Measurements from ENCODE around the gene KRT74. TPM values are rescaled to one million over a fixed set of nuclear protein-coding genes. Genes with fewer than 3 reads are reported as not detected.

Gene KRT74
- total and polyA plus RNA-seq, 2 of the 13 experiments (the other 11 are each of a cell fraction or from before 2014, with no cell fraction given), result not detected

DNA sequence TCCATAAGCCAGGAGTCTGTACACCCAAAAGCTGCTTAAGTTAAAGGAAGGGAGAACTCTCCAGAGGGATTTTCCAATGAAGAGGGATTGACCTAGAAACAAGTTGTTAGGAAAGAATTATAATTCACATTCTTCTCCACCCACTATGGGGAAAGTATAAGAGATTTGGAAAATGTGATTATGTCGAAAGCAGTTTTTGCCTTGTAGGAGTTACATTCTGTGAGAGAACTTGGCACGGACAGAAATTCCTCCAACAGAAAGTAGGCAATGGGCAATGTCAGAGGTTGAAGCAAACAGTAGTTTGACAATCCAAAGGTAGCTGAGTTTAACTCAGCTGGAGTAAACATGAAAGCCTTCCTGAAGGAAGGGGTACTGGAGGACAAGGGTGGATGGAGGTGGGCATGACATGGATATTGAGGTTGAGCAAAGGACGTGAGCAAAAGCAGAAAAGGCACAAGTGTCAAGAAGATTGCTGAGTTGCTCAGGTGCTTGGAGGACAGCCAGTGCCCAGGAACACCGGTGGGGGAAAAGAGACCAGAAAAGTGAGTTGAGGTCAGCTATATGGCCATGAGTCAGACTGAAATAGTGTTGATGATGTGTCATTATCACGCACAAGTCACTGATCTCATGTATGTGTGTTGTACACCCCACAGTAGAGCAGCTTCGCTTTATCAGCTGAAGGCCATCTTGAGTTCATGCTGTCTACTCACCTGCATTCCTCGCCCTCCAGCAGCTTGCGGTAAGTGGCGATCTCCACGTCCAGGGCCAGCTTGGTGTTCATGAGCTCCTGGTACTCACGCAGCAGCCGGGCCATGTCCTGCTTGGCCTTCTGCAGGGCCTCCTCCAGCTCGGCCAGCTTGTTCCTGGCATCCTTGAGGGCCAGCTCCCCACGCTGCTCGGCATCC lies 57.5 kb downstream of the KRT74 start:
- in situ Hi-C loops (cut with HindIII; ENCODE audit: extremely low pct_ligation_motif_present, low pct_unique_long_range_greater_than_20kb) (no loop called here), intact Hi-C loops (cut with micrococcal nuclease; ENCODE audit: unreplicated experiment) (no loop called here)
- Histone ChIP-seq H3K36me3 (replicated peaks in 1 of 2; ENCODE audit: control insufficient read depth in 1 of 2, insufficient read depth in 2 of 2, low read length in 2 of 2) (no peaks in the 10 kb centered on the region), H3K9me3 (ENCODE audit: low read length) (peaks cover 6% of the 10 kb centered on the region; the same call in 1 of the 2 replicates), H3K27ac (ENCODE audit: extremely low read length, insufficient read depth, low read length) (no peak overlapping the region), H3K4me3 (replicated peaks in 1 of 3; ENCODE audit: insufficient read depth in 1 of 3, low read depth in 2 of 3, low read length in 3 of 3) (no peak overlapping the region), H3K9ac (ENCODE audit: insufficient read depth, low read depth, low read length) (no peak overlapping the region), H2AFZ (ENCODE audit: low read length) (no peak overlapping the region), H3K4me1 (ENCODE audit: insufficient read depth, low read length) (no peaks in the 10 kb centered on the region), H3K27me3 (ENCODE audit: control insufficient read depth in 1 of 2, insufficient read depth in 2 of 2, low read length in 2 of 2) (peaks cover 0 to under 1% of the 10 kb centered on the region in 2 experiments; a peak in 2 of 5 replicates), H3K79me2 (ENCODE audit: insufficient read depth, low read length) (no peaks in the 10 kb centered on the region), H4K20me1 (ENCODE audit: insufficient read depth, low read length) (no peaks in the 10 kb centered on the region), H3K4me2 (ENCODE audit: low read depth, low read length) (no peak overlapping the region)
- ChIA-PET POLR2A (no interaction called here), CTCF (ENCODE audit: low intra/inter-chr PET ratio, low total read pairs) (no interaction called here)
- FAIRE-seq (no peak), ATAC-seq (no peak), DNase-seq (ENCODE audit: low spot score) (no peak)
- 18% methylated on average over 5 of the region's 15 CpGs for WGBS (ENCODE audit: low lambda C conversion rate)
- no TSS peak for BruUV-seq (replicated peaks)
- TF ChIP-seq ZNF24 (IDR thresholded peaks at IDR 0.05), result no peak
- no peak for TF ChIP-seq PAF1 (CRISPR knock-in tag; IDR thresholded peaks at IDR 0.05)
- no peak for TF ChIP-seq ZNF839 (CRISPR knock-in tag; IDR thresholded peaks at IDR 0.05; ENCODE audit: borderline replicate concordance)
- no peak for TF ChIP-seq ZNF496 (CRISPR knock-in tag; IDR thresholded peaks at IDR 0.05; ENCODE audit: insufficient replicate concordance)
- TF ChIP-seq PLSCR1 (CRISPR knock-in tag; IDR thresholded peaks at IDR 0.05; ENCODE audit: borderline replicate concordance), result no peak
- TF ChIP-seq LBX2 (CRISPR knock-in tag; IDR thresholded peaks at IDR 0.05; ENCODE audit: borderline replicate concordance), result no peak
- TF ChIP-seq JDP2 (CRISPR knock-in tag; IDR thresholded peaks at IDR 0.05; ENCODE audit: borderline replicate concordance), result no peak
- no peak for TF ChIP-seq KLF16 (CRISPR knock-in tag; IDR thresholded peaks at IDR 0.05)
- no peak for TF ChIP-seq POLR2AphosphoS2 (IDR thresholded peaks at IDR 0.05; ENCODE audit: low read depth, low read length)
- TF ChIP-seq NFYB (CRISPR knock-in tag; IDR thresholded peaks at IDR 0.05), result no peak
- no peak for TF ChIP-seq TCF7L2 (IDR thresholded peaks at IDR 0.05; ENCODE audit: low read depth, low read length)
- no peak for TF ChIP-seq ZNF44 (CRISPR knock-in tag; IDR thresholded peaks at IDR 0.05)

Other genes starting within 250 kb of the KRT74 start
- not detected in 2 replicates for gene KRT85, start 206.4 kb downstream of the KRT74 start, total RNA-seq (2016; rRNA removed; fragmentation: Illumina TruSeq; extraction: Trizol)
- gene KRT85, start 206.4 kb downstream of the KRT74 start, polyA plus RNA-seq (2011; rRNA removed), result not detected in 2 replicates
- gene KRT84, start 188.2 kb downstream of the KRT74 start, total RNA-seq (2016; rRNA removed; fragmentation: Illumina TruSeq; extraction: Trizol), result not detected in 2 replicates
- not detected in 2 replicates for gene KRT84, start 188.2 kb downstream of the KRT74 start, polyA plus RNA-seq (2011; rRNA removed)
- not detected in 2 replicates for gene KRT82, start 167.5 kb downstream of the KRT74 start, total RNA-seq (2016; rRNA removed; fragmentation: Illumina TruSeq; extraction: Trizol)
- not detected in 2 replicates for gene KRT82, start 167.5 kb downstream of the KRT74 start, polyA plus RNA-seq (2011; rRNA removed)
- gene KRT75, start 139.5 kb downstream of the KRT74 start, total RNA-seq (2016; rRNA removed; fragmentation: Illumina TruSeq; extraction: Trizol), result not detected in 2 replicates
- not detected in 2 replicates for gene KRT75, start 139.5 kb downstream of the KRT74 start, polyA plus RNA-seq (2011; rRNA removed)
- not detected in 2 replicates for gene KRT6B, start 121.7 kb downstream of the KRT74 start, total RNA-seq (2016; rRNA removed; fragmentation: Illumina TruSeq; extraction: Trizol)
- 0.07 TPM in 1 of 2 replicates, not detected in the other for gene KRT6B, start 121.7 kb downstream of the KRT74 start, polyA plus RNA-seq (2011; rRNA removed)
- not detected in 2 replicates for gene KRT6C, start 100.0 kb downstream of the KRT74 start, total RNA-seq (2016; rRNA removed; fragmentation: Illumina TruSeq; extraction: Trizol)
- 0.03 TPM in 1 of 2 replicates, not detected in the other for gene KRT6C, start 100.0 kb downstream of the KRT74 start, polyA plus RNA-seq (2011; rRNA removed)
- gene KRT6A, start 80.6 kb downstream of the KRT74 start, total RNA-seq (2016; rRNA removed; fragmentation: Illumina TruSeq; extraction: Trizol), result not detected in 2 replicates
- 0.13 TPM in 2 replicates for gene KRT6A, start 80.6 kb downstream of the KRT74 start, polyA plus RNA-seq (2011; rRNA removed)
- not detected in 2 replicates for gene KRT5, start 53.4 kb downstream of the KRT74 start, total RNA-seq (2016; rRNA removed; fragmentation: Illumina TruSeq; extraction: Trizol)
- 0.08 and 0.29 TPM in 2 replicates for gene KRT5, start 53.4 kb downstream of the KRT74 start, polyA plus RNA-seq (2011; rRNA removed)
- not detected in 2 replicates for gene KRT71, start 20.7 kb downstream of the KRT74 start, total RNA-seq (2016; rRNA removed; fragmentation: Illumina TruSeq; extraction: Trizol)
- not detected in 2 replicates for gene KRT71, start 20.7 kb downstream of the KRT74 start, polyA plus RNA-seq (2011; rRNA removed)
- not detected in 2 replicates for gene KRT72, start 27.6 kb upstream of the KRT74 start, total RNA-seq (2016; rRNA removed; fragmentation: Illumina TruSeq; extraction: Trizol)
- not detected in 2 replicates for gene KRT72, start 27.6 kb upstream of the KRT74 start, polyA plus RNA-seq (2011; rRNA removed)
- not detected in 2 replicates for gene KRT73, start 44.7 kb upstream of the KRT74 start, total RNA-seq (2016; rRNA removed; fragmentation: Illumina TruSeq; extraction: Trizol)
- gene KRT73, start 44.7 kb upstream of the KRT74 start, polyA plus RNA-seq (2011; rRNA removed), result not detected in 2 replicates
- gene KRT2, start 78.4 kb upstream of the KRT74 start, total RNA-seq (2016; rRNA removed; fragmentation: Illumina TruSeq; extraction: Trizol), result not detected in 2 replicates
- not detected in 2 replicates for gene KRT2, start 78.4 kb upstream of the KRT74 start, polyA plus RNA-seq (2011; rRNA removed)
- not detected in 2 replicates for gene KRT1, start 106.6 kb upstream of the KRT74 start, total RNA-seq (2016; rRNA removed; fragmentation: Illumina TruSeq; extraction: Trizol)
- not detected in 2 replicates for gene KRT1, start 106.6 kb upstream of the KRT74 start, polyA plus RNA-seq (2011; rRNA removed)
- gene KRT77, start 129.7 kb upstream of the KRT74 start, total RNA-seq (2016; rRNA removed; fragmentation: Illumina TruSeq; extraction: Trizol), result not detected in 2 replicates
- not detected in 2 replicates for gene KRT77, start 129.7 kb upstream of the KRT74 start, polyA plus RNA-seq (2011; rRNA removed)
- not detected in 2 replicates for gene KRT76, start 203.5 kb upstream of the KRT74 start, total RNA-seq (2016; rRNA removed; fragmentation: Illumina TruSeq; extraction: Trizol)
- not detected in 2 replicates for gene KRT76, start 203.5 kb upstream of the KRT74 start, polyA plus RNA-seq (2011; rRNA removed)
- gene KRT3, start 222.3 kb upstream of the KRT74 start, total RNA-seq (2016; rRNA removed; fragmentation: Illumina TruSeq; extraction: Trizol), result not detected in 2 replicates
- not detected in 2 replicates for gene KRT3, start 222.3 kb upstream of the KRT74 start, polyA plus RNA-seq (2011; rRNA removed)
- gene KRT4, start 240.3 kb upstream of the KRT74 start, total RNA-seq (2016; rRNA removed; fragmentation: Illumina TruSeq; extraction: Trizol), result not detected in 2 replicates
- gene KRT4, start 240.3 kb upstream of the KRT74 start, polyA plus RNA-seq (2011; rRNA removed), result not detected in 2 replicates

Data from HepG2 (cell line).